ENCODE results near the gene GSAP.

GRCh38 chr7:77353911-77354310 is 62.2 kb downstream of the GSAP start:
- TF ChIP-seq CTCF (IDR thresholded peaks at IDR 0.05) (no peak), POLR2AphosphoS5 (IDR thresholded peaks at IDR 0.05; ENCODE audit: insufficient read depth in 1 of 2, low read depth in 1 of 2) (no peak)
